ENCODE data around the gene RASAL1. TPM values are rescaled to one million over a fixed set of nuclear protein-coding genes. Genes with fewer than 3 reads are reported as not detected.

RASAL1 gene
- polyA plus RNA-seq, 1 of the 3 experiments (the other 2 are of a cell fraction) = not detected

DNA sequence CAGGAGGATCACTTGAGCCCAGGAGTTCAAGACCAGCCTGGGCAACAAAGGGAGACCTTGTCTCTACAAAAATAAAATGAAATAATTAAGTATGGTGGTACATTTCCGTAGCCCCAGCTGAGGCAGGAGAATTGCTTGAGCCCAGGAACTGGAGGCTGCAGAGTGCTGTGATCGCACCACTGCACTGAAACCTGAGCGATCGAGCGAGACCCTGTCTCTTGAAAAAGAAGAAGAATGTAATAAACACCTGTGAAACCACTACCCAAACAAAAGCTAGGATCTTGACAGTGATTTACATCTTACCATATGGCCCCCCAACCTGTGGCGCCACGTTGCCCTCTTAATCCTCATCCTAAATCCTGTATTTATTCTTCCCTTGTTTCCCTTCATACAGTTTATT, 84.8 kb downstream of the RASAL1 start:
- Histone ChIP-seq H3K27me3 (ENCODE audit: insufficient read depth) (peaks cover 13% of the 10 kb centered on the region; the same call in 1 of the 2 replicates), H2AFZ (ENCODE audit: low read depth) (no peak overlapping the region), H3K36me3 (replicated peaks in 1 of 2; ENCODE audit: control insufficient read depth in 1 of 2, insufficient read depth in 2 of 2, low read length in 1 of 2) (no peaks in the 10 kb centered on the region), H3K27ac (ENCODE audit: low read depth in 2 of 2, low read length in 1 of 2) (no peak overlapping the region), H3K4me2 (no peak overlapping the region), H3K4me3 (ENCODE audit: low read depth in 2 of 2, low read length in 1 of 2) (no peak overlapping the region), H3F3A (replicated peaks; ENCODE audit: insufficient read depth) (no peaks in the 10 kb centered on the region), H3K9me3 (no peaks in the 10 kb centered on the region), H3K4me1 (ENCODE audit: control insufficient read depth in 1 of 2, insufficient read depth in 2 of 2, low read depth in 1 of 2, low read length in 1 of 2) (no peaks in the 10 kb centered on the region; a peak in 1 of 4 replicates), H3K9me2 (no peaks in the 10 kb centered on the region), H3K79me2 (ENCODE audit: insufficient read depth) (no peaks in the 10 kb centered on the region), H4K20me1 (ENCODE audit: insufficient read depth) (no peaks in the 10 kb centered on the region), H3K9ac (no peak overlapping the region)
- no peak for DNase-seq
- WGBS (ENCODE audit: low lambda C conversion rate) = 77% methylated on average over 7 of the region's 7 CpGs
- POLR2A ChIA-PET = no interaction called here
- TF ChIP-seq FOXM1 (IDR thresholded peaks at IDR 0.05; ENCODE audit: low read depth) (no peak), TEAD4 (IDR thresholded peaks at IDR 0.05; ENCODE audit: borderline replicate concordance, insufficient read depth) (no peak), GABPA (IDR thresholded peaks at IDR 0.05; ENCODE audit: low read depth) (no peak), USF1 (IDR thresholded peaks at IDR 0.05; ENCODE audit: borderline replicate concordance, low read depth) (no peak), EZH2phosphoT487 (IDR thresholded peaks at IDR 0.05; ENCODE audit: borderline replicate concordance, low read depth) (no peak), NRF1 (IDR thresholded peaks at IDR 0.05; ENCODE audit: low read depth, low read length) (no peak), ELF1 (IDR thresholded peaks at IDR 0.05) (no peak), TAF1 (IDR thresholded peaks at IDR 0.05; ENCODE audit: borderline replicate concordance, low read depth, low read length) (no peak), NFIC (IDR thresholded peaks at IDR 0.05; ENCODE audit: borderline replicate concordance) (no peak), RCOR1 (IDR thresholded peaks at IDR 0.05; ENCODE audit: low read length) (no peak), CHD2 (IDR thresholded peaks at IDR 0.05; ENCODE audit: low read length, partially characterized antibody) (no peak), MXI1 (IDR thresholded peaks at IDR 0.05; ENCODE audit: low read depth, low read length) (no peak), JUND (IDR thresholded peaks at IDR 0.05) (no peak), YY1 (IDR thresholded peaks at IDR 0.05; ENCODE audit: low read depth) (no peak), RAD21 (IDR thresholded peaks at IDR 0.05; ENCODE audit: low read length) (no peak), MEF2A (IDR thresholded peaks at IDR 0.05; ENCODE audit: borderline replicate concordance, low read depth) (no peak), TCF12 (IDR thresholded peaks at IDR 0.05) (no peak), POLR2AphosphoS5 (IDR thresholded peaks at IDR 0.05; ENCODE audit: low read depth, low read length) (no peak), EP300 (IDR thresholded peaks at IDR 0.05; ENCODE audit: borderline replicate concordance in 1 of 2, low read depth in 1 of 2, low read length in 1 of 2) (no peak)
- CTCF ChIA-PET = interaction anchor here (0.7 to 4.8 kb wide), 14 partner anchors 7 to 600 kb away, joined by 3 to 113 read pairs (median 4); partner anchors contain the start of genes CFAP73 and DTX1

- POLR2A ChIA-PET = no interaction called here
- Histone ChIP-seq H3K9me3 (no peaks in the 10 kb centered on the region), H3K27me3 (ENCODE audit: insufficient read depth) (peaks cover 11% of the 10 kb centered on the region; the same call in 1 of the 2 replicates), H3K27ac (ENCODE audit: low read depth in 2 of 2, low read length in 1 of 2) (no peak overlapping the region), H3K9ac (no peak overlapping the region), H3K36me3 (replicated peaks in 1 of 2; ENCODE audit: control insufficient read depth in 1 of 2, insufficient read depth in 2 of 2, low read length in 1 of 2) (no peaks in the 10 kb centered on the region), H4K20me1 (ENCODE audit: insufficient read depth) (no peaks in the 10 kb centered on the region), H3K4me1 (ENCODE audit: control insufficient read depth in 1 of 2, insufficient read depth in 2 of 2, low read depth in 1 of 2, low read length in 1 of 2) (no peaks in the 10 kb centered on the region), H3K79me2 (ENCODE audit: insufficient read depth) (no peaks in the 10 kb centered on the region), H3K9me2 (no peaks in the 10 kb centered on the region), H3K4me2 (no peak overlapping the region), H2AFZ (ENCODE audit: low read depth) (no peak overlapping the region), H3K4me3 (ENCODE audit: low read depth in 2 of 2, low read length in 1 of 2) (no peak overlapping the region), H3F3A (replicated peaks; ENCODE audit: insufficient read depth) (no peaks in the 10 kb centered on the region)
- WGBS (ENCODE audit: low lambda C conversion rate) = 56% methylated on average over 11 of the region's 11 CpGs
- CTCF ChIA-PET = interaction anchor here (0.7 to 4.8 kb wide), 17 partner anchors 8 to 599 kb away, joined by 3 to 113 read pairs (median 7); partner anchors contain the start of genes CFAP73 and DTX1
- DNase-seq = peak; percentile 70
- TF ChIP-seq RFX5 (IDR thresholded peaks at IDR 0.05; ENCODE audit: low read length) (no peak), FOSL2 (IDR thresholded peaks at IDR 0.05; ENCODE audit: borderline replicate concordance, low read depth) (no peak), NRF1 (IDR thresholded peaks at IDR 0.05; ENCODE audit: low read depth, low read length) (no peak), POLR2AphosphoS5 (IDR thresholded peaks at IDR 0.05; ENCODE audit: low read depth, low read length) (no peak), TEAD4 (IDR thresholded peaks at IDR 0.05; ENCODE audit: borderline replicate concordance, insufficient read depth) (no peak), RAD21 (IDR thresholded peaks at IDR 0.05; ENCODE audit: low read length) (peak; percentile 33; the same call in 1 of the 2 replicates), GABPA (IDR thresholded peaks at IDR 0.05; ENCODE audit: low read depth) (no peak), CTCF (IDR thresholded peaks at IDR 0.05) (peak; percentile 42), TAF1 (IDR thresholded peaks at IDR 0.05; ENCODE audit: borderline replicate concordance, low read depth, low read length) (no peak), IRF3 (IDR thresholded peaks at IDR 0.05; ENCODE audit: low read depth, low read length) (no peak), JUND (IDR thresholded peaks at IDR 0.05) (no peak)
- TF ChIP-seq, protein P1, sequence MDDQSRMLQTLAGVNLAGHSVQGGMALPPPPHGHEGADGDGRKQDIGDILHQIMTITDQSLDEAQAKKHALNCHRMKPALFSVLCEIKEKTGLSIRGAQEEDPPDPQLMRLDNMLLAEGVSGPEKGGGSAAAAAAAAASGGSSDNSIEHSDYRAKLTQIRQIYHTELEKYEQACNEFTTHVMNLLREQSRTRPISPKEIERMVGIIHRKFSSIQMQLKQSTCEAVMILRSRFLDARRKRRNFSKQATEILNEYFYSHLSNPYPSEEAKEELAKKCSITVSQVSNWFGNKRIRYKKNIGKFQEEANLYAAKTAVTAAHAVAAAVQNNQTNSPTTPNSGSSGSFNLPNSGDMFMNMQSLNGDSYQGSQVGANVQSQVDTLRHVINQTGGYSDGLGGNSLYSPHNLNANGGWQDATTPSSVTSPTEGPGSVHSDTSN (IDR thresholded peaks at IDR 0.05) = no peak
These were observed 85.4 kb downstream of the RASAL1 start for GRCh38 chr12:113049976-113050742.
